Measurements from ENCODE around the gene POLR2J.
"Not testable (repeated sequence)": the region's sequence is repeated elsewhere in the genome, so short reads cannot be mapped to it uniquely, and the experiment has no call there.

POLR2J gene

GRCh38 chr7:102490529-102491075, 11.9 kb upstream of the POLR2J start:
- H3K9me3 ChIP-seq (ENCODE audit: control insufficient read depth, insufficient read depth, low read depth, low read length); POLR2A ChIA-PET; H3K36me3 ChIP-seq (ENCODE audit: control insufficient read depth in 2 of 2, insufficient read depth in 1 of 2, low read length in 2 of 2); CTCF ChIA-PET; H3K4me3 ChIP-seq (ENCODE audit: low read depth, low read length); H3K27ac ChIP-seq (ENCODE audit: extremely low read depth, low read depth, low read length); H3K4me1 ChIP-seq (ENCODE audit: control insufficient read depth, insufficient read depth, low read length): not testable (repeated sequence)

- CTCF ChIA-PET; H3K9me3 ChIP-seq (ENCODE audit: control insufficient read depth, insufficient read depth, low read depth, low read length); H3K27ac ChIP-seq (ENCODE audit: extremely low read depth, low read depth, low read length); H3K4me3 ChIP-seq (ENCODE audit: low read depth, low read length); POLR2A ChIA-PET; H3K36me3 ChIP-seq (ENCODE audit: control insufficient read depth in 2 of 2, insufficient read depth in 1 of 2, low read length in 2 of 2); H3K4me1 ChIP-seq (ENCODE audit: control insufficient read depth, insufficient read depth, low read length): not testable (repeated sequence)
Measured at GRCh38 chr7:102484317-102484716, 5.6 kb upstream of the POLR2J start.

- POLR2A ChIA-PET; H3K4me1 ChIP-seq (ENCODE audit: control insufficient read depth, insufficient read depth, low read length); H3K4me3 ChIP-seq (ENCODE audit: low read depth, low read length); H3K9me3 ChIP-seq (ENCODE audit: control insufficient read depth, insufficient read depth, low read depth, low read length); H3K36me3 ChIP-seq (ENCODE audit: control insufficient read depth in 2 of 2, insufficient read depth in 1 of 2, low read length in 2 of 2); H3K27ac ChIP-seq (ENCODE audit: extremely low read depth, low read depth, low read length); CTCF ChIA-PET: not testable (repeated sequence)
Measured at GRCh38 chr7:102481962-102482361, 3.2 kb upstream of the POLR2J start.

GRCh38 chr7:102479982-102480637, 1.4 kb upstream of the POLR2J start:
- CTCF ChIA-PET: not testable (repeated sequence)

GRCh38 chr7:102479209-102479584, 475 bp upstream of the POLR2J start:
- POLR2A ChIA-PET; CTCF ChIA-PET; H3K4me1 ChIP-seq (ENCODE audit: control insufficient read depth, insufficient read depth, low read length); H3K4me3 ChIP-seq (ENCODE audit: low read depth, low read length); H3K36me3 ChIP-seq (ENCODE audit: control insufficient read depth in 2 of 2, insufficient read depth in 1 of 2, low read length in 2 of 2); H3K27ac ChIP-seq (ENCODE audit: extremely low read depth, low read depth, low read length); H3K9me3 ChIP-seq (ENCODE audit: control insufficient read depth, insufficient read depth, low read depth, low read length): not testable (repeated sequence)

More at GRCh38 chr7:102479982-102480637, 1.4 kb upstream of the POLR2J start:
- H3K27ac ChIP-seq (ENCODE audit: extremely low read depth, low read depth, low read length); H3K36me3 ChIP-seq (ENCODE audit: control insufficient read depth in 2 of 2, insufficient read depth in 1 of 2, low read length in 2 of 2); POLR2A ChIA-PET; H3K4me3 ChIP-seq (ENCODE audit: low read depth, low read length); H3K9me3 ChIP-seq (ENCODE audit: control insufficient read depth, insufficient read depth, low read depth, low read length); H3K4me1 ChIP-seq (ENCODE audit: control insufficient read depth, insufficient read depth, low read length): not testable (repeated sequence)
- TF ChIP-seq ZNF2 (tag by site-specific recombination; IDR thresholded peaks at IDR 0.05) (peak; percentile 91), SCRT1 (tag by site-specific recombination; IDR thresholded peaks at IDR 0.05; ENCODE audit: borderline replicate concordance) (peak; percentile 98), ZNF501 (tag by site-specific recombination; IDR thresholded peaks at IDR 0.05) (peak; percentile 56; the same call in 1 of the 2 replicates), ZNF654 (tag by site-specific recombination; IDR thresholded peaks at IDR 0.05; ENCODE audit: low read depth) (peak; percentile 43), CTCF (tag by site-specific recombination; IDR thresholded peaks at IDR 0.05) (peak; percentile 57), SCRT2 (tag by site-specific recombination; IDR thresholded peaks at IDR 0.05) (peak; percentile 100), ZBTB17 (tag by site-specific recombination; IDR thresholded peaks at IDR 0.05) (peak; percentile 49; the same call in 1 of the 2 replicates), ZNF600 (tag by site-specific recombination; IDR thresholded peaks at IDR 0.05) (0 out of 2 replicates have a peak, but pooled peaks have one; percentile 29), GLIS1 (tag by site-specific recombination; IDR thresholded peaks at IDR 0.05) (0 out of 2 replicates have a peak, but pooled peaks have one; percentile 7), ZNF366 (tag by site-specific recombination; conservative IDR thresholded peaks at IDR 0.05) (0 out of 2 replicates have a peak, but pooled peaks have one; percentile 11), ZEB2 (tag by site-specific recombination; IDR thresholded peaks at IDR 0.05) (0 out of 2 replicates have a peak, but pooled peaks have one; percentile 32), PRDM10 (tag by site-specific recombination; IDR thresholded peaks at IDR 0.05) (peak; percentile 92)

- POLR2A ChIA-PET; H3K4me3 ChIP-seq (ENCODE audit: low read depth, low read length); H3K4me1 ChIP-seq (ENCODE audit: control insufficient read depth, insufficient read depth, low read length); CTCF ChIA-PET; H3K27ac ChIP-seq (ENCODE audit: extremely low read depth, low read depth, low read length); H3K9me3 ChIP-seq (ENCODE audit: control insufficient read depth, insufficient read depth, low read depth, low read length): not testable (repeated sequence)
- peaks cover 0 to 30% of the 10 kb centered on the region in 2 experiments; a peak in 2 of 3 replicates for H3K36me3 ChIP-seq (ENCODE audit: control insufficient read depth in 2 of 2, insufficient read depth in 1 of 2, low read length in 2 of 2)
Measured at GRCh38 chr7:102474736-102475435, 3.8 kb downstream of the POLR2J start.

Data from HEK293 (cell line).